ENCODE measurements around the gene AFF1. TPM values are rescaled to one million over a fixed set of nuclear protein-coding genes. Genes with fewer than 3 reads are reported as not detected.

Gene AFF1
- total RNA-seq, 4 donors from 2014 or later, result 89.4 to 138 (median 103) TPM

- TF ChIP-seq CTCF (IDR thresholded peaks at IDR 0.05), result no peak
- DNase-seq (ENCODE audit: low spot score) (no peak), ATAC-seq (ENCODE audit: low FRiP score) (no peak)
Measured at GRCh38 chr4:87171944-87172343, 237.1 kb downstream of the AFF1 start.

- TF ChIP-seq CTCF (IDR thresholded peaks at IDR 0.05), result no peak
- DNase-seq (ENCODE audit: low spot score), result no peak
- no peak for ATAC-seq (ENCODE audit: low FRiP score)
Measured at GRCh38 chr4:87174672-87175071, 239.9 kb downstream of the AFF1 start.

GRCh38 chr4:87179751-87180150 lies 244.9 kb downstream of the AFF1 start:
- DNase-seq (ENCODE audit: low spot score), result no peak
- no peak for ATAC-seq (ENCODE audit: low FRiP score)
- TF ChIP-seq CTCF (IDR thresholded peaks at IDR 0.05), result no peak

GRCh38 chr4:87180767-87181166 lies 246.0 kb downstream of the AFF1 start:
- ATAC-seq (ENCODE audit: low FRiP score) (no peak), DNase-seq (ENCODE audit: low spot score) (no peak)
- TF ChIP-seq CTCF (IDR thresholded peaks at IDR 0.05), result no peak

GRCh38 chr4:87185146-87185870 lies 250.5 kb downstream of the AFF1 start:
- DNase-seq (ENCODE audit: low spot score) (no peak), ATAC-seq (ENCODE audit: low FRiP score) (no peak)
- no peak for TF ChIP-seq CTCF (IDR thresholded peaks at IDR 0.05)

GRCh38 chr4:87188048-87188447 lies 253.2 kb downstream of the AFF1 start:
- ATAC-seq (ENCODE audit: low FRiP score), result no peak
- TF ChIP-seq CTCF (IDR thresholded peaks at IDR 0.05), result no peak
- no peak for DNase-seq (ENCODE audit: low spot score)

- ATAC-seq (ENCODE audit: low FRiP score) (no peak), DNase-seq (ENCODE audit: low spot score) (no peak)
- TF ChIP-seq CTCF (IDR thresholded peaks at IDR 0.05), result no peak
Measured at GRCh38 chr4:87188932-87189331, 254.1 kb downstream of the AFF1 start.
